Ishikawa (cell line): ENCODE results near the gene CTNNA1.

Source experiments
- CEBPB ChIP-seq: IDR thresholded peaks from 2 replicates; pipeline ENCODE4 v1.6.1; 2012
- CREB1 ChIP-seq: IDR thresholded peaks from 2 replicates; pipeline ENCODE4 v1.6.1; 2012; ENCODE audit warnings: low read depth
- EGR1 ChIP-seq: IDR thresholded peaks from 2 replicates; pipeline ENCODE4 v1.6.1; 2012
- EP300 ChIP-seq: IDR thresholded peaks from 2 replicates; pipeline ENCODE4 v1.6.1; 2012; ENCODE audit warnings: borderline replicate concordance
- FOXM1 ChIP-seq: IDR thresholded peaks from 2 replicates; pipeline ENCODE4 v1.6.1; 2012; ENCODE audit warnings: low read depth, borderline replicate concordance
- MAX ChIP-seq: IDR thresholded peaks from 2 replicates; pipeline ENCODE4 v1.6.1; 2012
- NFIC ChIP-seq: IDR thresholded peaks from 2 replicates; pipeline ENCODE4 v1.6.1; 2012
- RAD21 ChIP-seq: IDR thresholded peaks from 2 replicates; pipeline ENCODE4 v1.6.1; 2012; ENCODE audit warnings: low read depth
- REST ChIP-seq: IDR thresholded peaks from 2 replicates; pipeline ENCODE4 v1.6.1; 2012; ENCODE audit warnings: low read depth, mild to moderate bottlenecking
- TAF1 ChIP-seq: IDR thresholded peaks from 2 replicates; pipeline ENCODE4 v1.6.1; 2012; ENCODE audit warnings: low read depth, mild to moderate bottlenecking
- TCF12 ChIP-seq: IDR thresholded peaks from 2 replicates; pipeline ENCODE4 v1.6.1; 2012; ENCODE audit warnings: low read depth
- TEAD4 ChIP-seq: IDR thresholded peaks from 2 replicates; pipeline ENCODE4 v1.6.1; 2012
- USF1 ChIP-seq: IDR thresholded peaks from 2 replicates; pipeline ENCODE4 v1.6.1; 2012
- YY1 ChIP-seq: IDR thresholded peaks from 2 replicates; pipeline ENCODE4 v1.6.1; 2012; ENCODE audit warnings: low read depth
- ZBTB7A ChIP-seq: IDR thresholded peaks from 2 replicates; pipeline ENCODE4 v1.6.1; 2012; ENCODE audit warnings: low read depth

The CTNNA1 gene

GRCh38 chr5:138869763-138870500 lies 116.7 kb downstream of the CTNNA1 start:
- TF ChIP-seq USF1: no peak
- no peak for TF ChIP-seq REST
- TF ChIP-seq RAD21: no peak
- no peak for TF ChIP-seq CEBPB
- TF ChIP-seq ZBTB7A: no peak
- TF ChIP-seq TCF12: no peak
- TF ChIP-seq EP300: no peak
- TF ChIP-seq NFIC: no peak
- no peak for TF ChIP-seq TEAD4
- no peak for TF ChIP-seq EGR1
- no peak for TF ChIP-seq TAF1
- no peak for TF ChIP-seq YY1
- TF ChIP-seq CREB1: no peak
- no peak for TF ChIP-seq MAX
- no peak for TF ChIP-seq FOXM1

- TF ChIP-seq TEAD4: no peak
- TF ChIP-seq USF1: no peak
- TF ChIP-seq ZBTB7A: no peak
- no peak for TF ChIP-seq TAF1
- no peak for TF ChIP-seq TCF12
- no peak for TF ChIP-seq EP300
- no peak for TF ChIP-seq FOXM1
- TF ChIP-seq MAX: no peak
- no peak for TF ChIP-seq RAD21
- no peak for TF ChIP-seq EGR1
- TF ChIP-seq NFIC: no peak
Measured at GRCh38 chr5:138870611-138871010, 117.4 kb downstream of the CTNNA1 start.

GRCh38 chr5:138872841-138873465 lies 119.7 kb downstream of the CTNNA1 start:
- TF ChIP-seq RAD21: no peak
- no peak for TF ChIP-seq REST
- TF ChIP-seq ZBTB7A: no peak
- TF ChIP-seq EP300: no peak
- no peak for TF ChIP-seq USF1
- TF ChIP-seq TEAD4: no peak
- no peak for TF ChIP-seq YY1
- TF ChIP-seq CREB1: no peak
- no peak for TF ChIP-seq CEBPB
- no peak for TF ChIP-seq FOXM1
- no peak for TF ChIP-seq EGR1
- no peak for TF ChIP-seq TCF12
- TF ChIP-seq NFIC: no peak
- no peak for TF ChIP-seq MAX
- TF ChIP-seq TAF1: no peak

- TF ChIP-seq CEBPB: no peak
- TF ChIP-seq TCF12: no peak
- no peak for TF ChIP-seq ZBTB7A
- TF ChIP-seq EGR1: no peak
- TF ChIP-seq NFIC: no peak
- TF ChIP-seq CREB1: no peak
- TF ChIP-seq REST: no peak
- TF ChIP-seq FOXM1: no peak
- TF ChIP-seq RAD21: no peak
- TF ChIP-seq EP300: no peak
- no peak for TF ChIP-seq TEAD4
- TF ChIP-seq MAX: no peak
- no peak for TF ChIP-seq TAF1
- TF ChIP-seq YY1: no peak
- no peak for TF ChIP-seq USF1
Measured at GRCh38 chr5:138873466-138874221, 120.4 kb downstream of the CTNNA1 start.
